GM19351 (cell line): Measurements from ENCODE around the gene KRT84.
"Not testable (repeated sequence)": the region's sequence is repeated elsewhere in the genome, so short reads cannot be mapped to it uniquely, and the experiment has no call there.

Experiments
- ATAC-seq: cut with Tn5 transposase; IDR thresholded peaks from one replicate; pipeline ENCODE4 v1.9.1; 2021; ENCODE audit warnings: mild to moderate bottlenecking, moderate library complexity; ENCODE audit not compliant: unreplicated experiment

KRT84 gene

DNA sequence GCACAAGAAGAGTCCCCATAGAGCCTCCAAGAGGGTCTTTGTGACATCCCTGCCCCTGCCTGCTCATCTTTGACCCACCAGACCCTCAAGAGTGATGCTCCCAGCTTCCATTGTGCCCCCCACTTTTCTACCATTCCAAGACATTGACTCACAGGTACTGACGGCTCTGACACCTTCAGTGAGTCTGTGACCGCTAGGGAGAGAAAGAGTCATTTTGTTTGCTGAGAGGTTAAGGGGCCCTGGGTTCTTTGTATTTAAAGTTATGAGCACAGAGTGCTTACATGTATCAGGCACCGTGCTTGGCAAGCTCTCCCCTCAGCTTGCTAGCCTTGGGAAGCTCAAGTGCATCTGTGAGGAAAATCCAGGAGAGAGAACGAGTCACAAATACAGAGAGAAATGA lies 27.8 kb upstream of the KRT84 start:
- no peak for ATAC-seq

DNA sequence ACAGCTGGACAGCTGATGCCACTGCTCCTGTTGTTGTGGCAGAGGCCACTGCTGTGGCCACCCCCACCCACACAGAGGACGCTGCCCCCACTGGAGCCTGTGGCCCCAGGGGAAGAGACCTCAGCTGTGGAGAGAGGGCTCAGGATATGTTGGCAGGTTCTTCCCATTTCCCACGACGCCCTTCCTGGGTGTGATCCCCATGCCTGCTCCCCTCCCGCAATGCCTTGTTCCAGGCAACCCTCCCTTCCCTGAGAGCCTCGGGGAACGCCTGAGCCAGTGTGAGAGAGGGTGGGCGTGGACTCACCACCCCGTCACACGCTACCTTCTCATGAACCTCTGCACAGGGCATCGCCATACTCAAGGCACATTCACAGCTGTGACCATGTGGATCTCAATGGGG lies 26.4 kb upstream of the KRT84 start:
- no peak for ATAC-seq

DNA sequence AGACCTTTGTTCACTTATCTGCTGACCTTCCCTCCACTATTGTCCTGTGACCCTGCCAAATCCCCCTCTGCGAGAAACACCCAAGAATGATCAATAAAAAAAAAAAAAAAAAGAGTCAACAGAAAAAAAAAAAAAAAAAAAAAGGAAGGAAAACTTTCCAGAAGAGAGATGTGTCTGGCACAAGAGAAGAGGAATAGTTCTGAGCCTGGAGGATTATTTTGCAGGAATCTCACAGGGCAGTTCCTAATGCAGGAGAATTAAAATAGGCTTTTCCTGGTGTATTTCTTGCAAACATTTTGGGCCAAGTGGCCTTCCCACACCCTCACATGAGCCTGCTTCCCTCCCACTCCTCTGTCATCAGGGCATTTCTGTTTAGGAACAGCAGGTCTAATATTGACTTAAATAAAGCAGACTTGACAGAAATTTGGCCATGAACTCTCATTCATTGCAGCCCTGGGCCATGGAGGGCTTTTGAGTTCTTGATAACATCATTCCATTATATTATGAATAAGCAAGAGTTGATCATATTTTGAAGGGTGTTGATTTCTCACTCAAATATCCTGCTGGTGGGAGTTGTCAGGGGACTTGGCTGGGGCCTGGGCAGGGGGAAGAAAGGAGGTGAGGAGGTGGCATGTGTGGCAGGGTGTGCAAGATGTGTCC lies 25.3 kb upstream of the KRT84 start:
- ATAC-seq = not testable (repeated sequence)

- no peak for ATAC-seq
Measured at GRCh38 chr12:52407918-52408317, 22.5 kb upstream of the KRT84 start.

- ATAC-seq = no peak
Measured at GRCh38 chr12:52405922-52406385, 20.5 kb upstream of the KRT84 start, which contains the start of gene KRT82. KRT82 (minus strand) TSS chr12:52406335; CDS start chr12:52406277, 58 bp downstream.

DNA sequence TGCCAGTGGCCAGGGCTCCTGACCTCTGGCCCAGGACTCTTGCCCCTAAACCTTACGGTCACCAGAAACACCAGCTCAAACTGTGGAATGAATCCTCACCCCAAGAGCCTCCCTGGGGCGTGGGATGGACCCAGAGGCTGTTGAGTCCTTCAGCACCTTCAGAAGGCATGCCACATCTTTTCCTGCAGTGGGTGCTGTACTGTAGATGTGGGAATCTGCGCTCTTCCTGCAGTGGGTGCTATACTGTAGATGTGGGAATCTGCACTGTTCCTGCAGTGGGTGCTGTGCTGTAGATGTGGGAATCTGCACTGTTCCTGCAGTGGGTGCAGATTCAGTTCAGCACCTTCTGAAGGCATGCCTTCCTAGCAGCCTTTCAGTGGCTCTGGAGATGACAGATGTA lies 19.5 kb upstream of the KRT84 start:
- ATAC-seq = no peak

GRCh38 chr12:52403561-52403960 lies 18.1 kb upstream of the KRT84 start:
- no peak for ATAC-seq

- no peak for ATAC-seq
Measured at GRCh38 chr12:52402873-52403540, 17.6 kb upstream of the KRT84 start.

GRCh38 chr12:52402377-52402776 lies 16.9 kb upstream of the KRT84 start:
- no peak for ATAC-seq

DNA sequence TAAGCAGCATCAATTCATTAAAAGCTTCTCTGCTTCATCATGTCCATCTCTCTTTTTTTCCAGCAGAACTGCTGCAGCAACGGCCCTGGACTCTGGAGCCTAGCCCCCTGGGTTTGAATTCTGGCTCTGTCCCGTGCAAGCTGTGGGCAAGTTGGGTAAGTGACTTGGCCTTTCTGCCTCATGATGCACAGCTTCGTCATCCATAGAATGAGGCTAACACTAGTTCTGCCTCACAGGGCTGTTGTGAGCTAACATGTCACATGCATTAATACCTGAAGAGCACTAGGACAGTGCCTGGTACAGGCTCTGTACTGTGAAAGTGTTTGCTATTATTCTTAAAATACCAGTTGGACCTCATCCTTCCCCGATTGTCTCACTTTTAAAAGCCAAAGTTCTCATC lies 16.5 kb upstream of the KRT84 start:
- no peak for ATAC-seq

GRCh38 chr12:52401526-52401925 lies 16.1 kb upstream of the KRT84 start:
- ATAC-seq = no peak

DNA sequence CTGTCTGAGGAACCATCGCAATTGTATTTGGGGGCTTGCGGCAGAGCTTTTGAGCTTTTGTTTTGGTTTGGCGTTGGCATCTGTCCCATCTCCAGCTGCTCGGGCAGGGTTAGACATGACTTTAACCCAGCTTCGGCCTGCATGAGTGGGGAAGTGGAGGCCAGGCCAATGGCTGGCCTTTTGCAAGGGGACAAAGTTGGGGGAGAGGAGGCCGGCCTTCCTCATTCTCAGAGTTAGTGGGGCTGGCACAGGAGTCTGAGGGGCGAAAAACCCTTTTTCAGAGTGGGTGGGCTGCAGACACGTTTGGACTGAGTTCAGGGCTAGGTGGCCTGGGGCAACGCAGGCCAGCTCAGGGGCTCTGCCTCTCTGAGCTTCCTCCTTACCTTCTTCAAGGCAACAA lies 15.5 kb upstream of the KRT84 start:
- ATAC-seq = no peak

DNA sequence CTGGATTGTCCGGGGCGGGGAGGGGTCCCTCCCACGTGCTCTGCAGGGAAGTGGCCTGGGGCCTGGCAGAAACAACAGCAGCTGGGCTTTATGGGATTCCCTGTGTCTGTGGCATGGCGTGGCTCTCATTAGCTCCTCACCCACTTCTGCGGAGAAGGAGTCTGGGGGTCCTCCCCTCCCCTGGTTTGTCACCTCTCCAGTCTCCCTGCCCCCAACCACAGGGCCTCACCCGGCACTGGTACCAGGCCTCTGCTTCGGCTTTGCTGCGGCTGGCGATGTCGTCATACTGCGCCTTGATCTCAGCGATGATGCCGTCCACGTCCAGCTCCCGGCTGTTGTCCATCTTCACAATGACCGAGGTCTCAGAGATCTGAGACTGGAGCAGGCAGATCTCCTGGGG lies 14.3 kb upstream of the KRT84 start:
- no peak for ATAC-seq

GRCh38 chr12:52398176-52398575 lies 12.7 kb upstream of the KRT84 start:
- no peak for ATAC-seq

DNA sequence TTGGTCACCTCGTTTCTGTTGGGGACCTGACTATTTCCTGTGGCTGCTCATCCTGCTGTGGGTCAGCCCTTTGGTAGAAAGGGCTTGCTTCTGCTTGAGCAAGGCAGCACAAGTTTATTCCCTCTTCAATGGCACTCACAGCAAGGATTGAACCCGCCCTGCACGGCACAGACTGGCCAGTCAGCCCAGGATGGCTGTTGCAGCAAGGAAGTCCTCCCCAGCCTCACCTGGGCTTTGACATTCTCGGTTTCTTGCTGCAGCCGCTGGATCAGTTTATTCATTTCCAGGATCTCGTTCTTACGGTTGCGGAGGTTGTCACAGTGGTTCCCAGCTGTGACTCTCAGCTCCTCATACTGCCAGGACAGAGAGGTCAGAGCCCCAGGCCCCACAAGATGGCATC lies 11.2 kb upstream of the KRT84 start:
- ATAC-seq = no peak

DNA sequence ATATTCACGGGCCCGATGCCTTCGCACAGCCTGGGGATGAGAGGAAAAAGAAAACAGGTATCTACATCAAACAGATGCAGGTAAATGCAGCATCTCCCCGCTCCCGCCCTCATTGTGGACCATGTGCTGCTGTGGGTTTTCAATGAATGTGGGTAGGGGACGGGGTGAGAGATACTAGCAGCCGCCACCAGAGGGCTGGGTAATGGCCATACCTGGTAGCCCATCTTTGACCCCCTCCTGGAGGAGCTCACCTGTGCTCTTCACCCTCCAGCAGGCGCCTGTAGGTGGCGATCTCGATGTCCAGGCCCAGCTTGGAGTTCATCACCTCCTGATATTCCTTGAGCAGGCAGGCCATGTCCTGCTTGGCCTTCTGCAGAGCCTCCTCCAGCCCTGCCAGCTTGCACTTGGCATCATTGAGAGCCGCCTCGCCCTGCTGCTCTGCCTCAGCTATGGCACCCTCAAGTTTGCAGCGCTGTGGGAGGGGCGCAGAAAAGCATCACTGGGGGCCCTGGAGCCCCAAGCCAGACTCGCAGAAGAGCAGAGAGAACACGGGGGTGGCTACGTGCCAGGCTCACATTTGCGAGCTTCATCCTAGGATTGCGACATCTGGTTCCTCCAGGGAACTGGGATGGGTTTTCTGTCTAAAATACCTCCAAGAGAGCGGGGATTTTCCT lies 10.4 kb upstream of the KRT84 start:
- ATAC-seq = no peak

GRCh38 chr12:52394836-52395405 lies 9.5 kb upstream of the KRT84 start:
- no peak for ATAC-seq

DNA sequence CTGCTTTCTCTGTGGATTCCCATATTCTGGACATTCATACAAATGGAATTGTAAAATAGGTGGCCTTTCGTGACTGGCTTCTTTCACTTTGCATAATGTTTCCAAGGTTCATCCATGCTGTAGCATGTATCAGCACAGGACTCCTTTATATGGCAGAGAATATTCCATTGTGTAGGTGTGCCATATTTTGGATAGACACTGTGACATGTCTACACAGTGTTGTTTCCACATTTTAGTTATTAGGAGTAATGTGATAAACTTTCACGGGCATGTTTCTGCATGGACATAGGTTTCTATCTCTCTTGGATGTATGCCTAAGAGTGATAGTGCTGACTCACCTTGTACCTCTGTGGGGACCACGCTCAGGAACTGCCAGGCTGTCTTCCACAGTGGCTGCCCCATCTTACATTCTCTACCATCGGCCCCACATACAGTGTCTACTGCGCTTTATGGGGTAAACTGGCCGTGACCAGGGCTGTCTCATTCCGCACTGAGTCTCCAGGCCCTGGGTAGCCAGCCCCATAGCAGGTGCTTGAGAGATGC lies 7.1 kb upstream of the KRT84 start:
- ATAC-seq = no peak

GRCh38 chr12:52391618-52392002 lies 6.2 kb upstream of the KRT84 start:
- ATAC-seq = no peak

DNA sequence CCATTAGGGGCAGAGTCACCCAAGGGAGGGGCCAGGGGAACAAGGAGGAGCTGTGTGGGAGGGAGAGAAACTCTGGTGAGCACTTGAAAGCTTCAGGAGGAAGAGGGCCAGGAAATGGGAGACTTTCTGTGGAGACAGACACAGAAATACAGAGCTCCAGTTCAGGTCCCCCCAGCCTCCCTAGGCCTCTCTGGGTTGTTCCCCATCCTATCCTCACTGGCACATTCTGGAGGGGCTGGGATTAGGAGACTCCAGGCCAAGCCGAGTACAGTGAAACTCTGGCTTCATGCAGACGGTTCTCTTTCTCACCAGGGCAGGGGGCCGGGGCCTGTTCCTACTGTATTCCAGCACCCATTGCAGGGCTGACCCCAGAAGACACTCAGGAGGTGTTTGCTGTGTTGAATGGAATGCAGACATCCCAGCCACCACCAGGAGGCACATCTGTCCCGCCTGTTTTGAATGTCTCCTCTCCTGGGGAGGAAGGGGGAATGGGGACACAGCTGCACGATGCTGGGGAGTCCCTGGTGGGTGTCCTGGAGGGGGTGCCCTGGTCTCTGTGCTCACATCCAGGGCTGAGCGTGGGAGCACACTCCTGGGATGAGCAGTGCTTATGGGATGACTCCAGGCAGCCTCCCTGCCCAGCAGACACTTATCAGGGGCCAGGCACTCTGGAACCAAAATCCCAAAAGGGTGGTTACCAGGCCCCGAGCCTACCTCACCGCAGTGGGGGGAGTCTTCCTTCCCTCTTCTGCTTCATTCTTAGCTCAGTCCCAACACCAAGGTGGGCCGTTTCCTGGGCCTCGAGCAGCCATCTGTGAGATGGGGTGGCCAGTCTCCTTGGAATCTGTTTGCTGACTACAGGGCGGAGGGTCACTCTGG lies 5.5 kb upstream of the KRT84 start:
- ATAC-seq = no peak
